NB4 (cell line): Measurements from ENCODE around the gene NHLRC3.

Source experiments
- CTCF ChIP-seq: IDR thresholded peaks from one replicate; pipeline ENCODE4 v1.5.1; 2012; ENCODE audit warnings: low read depth, low read length
- MAX ChIP-seq: IDR thresholded peaks from 2 replicates; pipeline ENCODE4 v1.6.1; 2011; ENCODE audit warnings: low read depth, low read length
- POLR2A ChIP-seq: IDR thresholded peaks from 2 replicates; pipeline ENCODE4 v1.6.1; 2011; ENCODE audit warnings: mild to moderate bottlenecking; ENCODE audit not compliant: insufficient read length; ENCODE audit errors: extremely low read depth

- TF ChIP-seq POLR2A (no peak), CTCF (no peak), MAX (no peak)
Measured at GRCh38 chr13:39091586-39091985, 53.3 kb downstream of the NHLRC3 start.
